HL-60 (cell line): Measurements from ENCODE around the gene SUFU.

ENCODE experiments used
- DNase-seq, 2 experiments: peaks; one replicate each; pipeline ENCODE4 v3.0.0-alpha.2; 2010 to 2020; ENCODE audit warnings: low read depth in 1 of 2, low spot score in 1 of 2
- H3K27ac ChIP-seq: fragments of 250-450 bp; sonication (Bioruptor Pico); replicated peaks from 2 replicates; pipeline ENCODE4 v1.5.1; 2020; ENCODE audit warnings: mild to moderate bottlenecking, moderate library complexity
- H3K27me3 ChIP-seq: fragments of 250-450 bp; sonication (Bioruptor Pico); 2 replicates; pipeline ENCODE4 v1.5.1; 2021; ENCODE audit warnings: mild to moderate bottlenecking, moderate library complexity; ENCODE audit not compliant: insufficient read depth, poor library complexity, severe bottlenecking
- H3K4me3 ChIP-seq: replicated peaks from 2 replicates; pipeline ENCODE4 v1.5.1; 2011; ENCODE audit warnings: mild to moderate bottlenecking, control low read depth, low read length; ENCODE audit not compliant: insufficient read depth
- CTCF ChIP-seq: IDR thresholded peaks from one replicate; pipeline ENCODE4 v1.5.1; 2011; ENCODE audit warnings: low read length, control low read depth, inconsistent platforms; ENCODE audit not compliant: insufficient read depth
- GABPA ChIP-seq: IDR thresholded peaks from 2 replicates; pipeline ENCODE4 v1.6.1; 2012; ENCODE audit warnings: low read depth
- POLR2AphosphoS5 ChIP-seq: IDR thresholded peaks from 2 replicates; pipeline ENCODE4 v1.6.1; 2012; ENCODE audit warnings: low read depth
- SPI1 ChIP-seq: IDR thresholded peaks from 2 replicates; pipeline ENCODE4 v1.6.1; 2012; ENCODE audit warnings: low read depth, mild to moderate bottlenecking, borderline replicate concordance
- TF ChIP-seq, protein P1 (sequence below): IDR thresholded peaks from 2 replicates; pipeline ENCODE4 v1.6.1; 2012; ENCODE audit warnings: low read depth; ENCODE audit not compliant: insufficient replicate concordance

Gene SUFU

GRCh38 chr10:102470579-102471546, 32.9 kb upstream of the SUFU start:
- Histone ChIP-seq H3K27ac (no peak overlapping the region), H3K4me3 (no peak overlapping the region), H3K27me3 (no peaks in the 10 kb centered on the region)
- DNase-seq = no peak
- TF ChIP-seq POLR2AphosphoS5 = no peak
- no peak for TF ChIP-seq CTCF
- no peak for TF ChIP-seq GABPA
- no peak for TF ChIP-seq SPI1
- TF ChIP-seq, protein P1, sequence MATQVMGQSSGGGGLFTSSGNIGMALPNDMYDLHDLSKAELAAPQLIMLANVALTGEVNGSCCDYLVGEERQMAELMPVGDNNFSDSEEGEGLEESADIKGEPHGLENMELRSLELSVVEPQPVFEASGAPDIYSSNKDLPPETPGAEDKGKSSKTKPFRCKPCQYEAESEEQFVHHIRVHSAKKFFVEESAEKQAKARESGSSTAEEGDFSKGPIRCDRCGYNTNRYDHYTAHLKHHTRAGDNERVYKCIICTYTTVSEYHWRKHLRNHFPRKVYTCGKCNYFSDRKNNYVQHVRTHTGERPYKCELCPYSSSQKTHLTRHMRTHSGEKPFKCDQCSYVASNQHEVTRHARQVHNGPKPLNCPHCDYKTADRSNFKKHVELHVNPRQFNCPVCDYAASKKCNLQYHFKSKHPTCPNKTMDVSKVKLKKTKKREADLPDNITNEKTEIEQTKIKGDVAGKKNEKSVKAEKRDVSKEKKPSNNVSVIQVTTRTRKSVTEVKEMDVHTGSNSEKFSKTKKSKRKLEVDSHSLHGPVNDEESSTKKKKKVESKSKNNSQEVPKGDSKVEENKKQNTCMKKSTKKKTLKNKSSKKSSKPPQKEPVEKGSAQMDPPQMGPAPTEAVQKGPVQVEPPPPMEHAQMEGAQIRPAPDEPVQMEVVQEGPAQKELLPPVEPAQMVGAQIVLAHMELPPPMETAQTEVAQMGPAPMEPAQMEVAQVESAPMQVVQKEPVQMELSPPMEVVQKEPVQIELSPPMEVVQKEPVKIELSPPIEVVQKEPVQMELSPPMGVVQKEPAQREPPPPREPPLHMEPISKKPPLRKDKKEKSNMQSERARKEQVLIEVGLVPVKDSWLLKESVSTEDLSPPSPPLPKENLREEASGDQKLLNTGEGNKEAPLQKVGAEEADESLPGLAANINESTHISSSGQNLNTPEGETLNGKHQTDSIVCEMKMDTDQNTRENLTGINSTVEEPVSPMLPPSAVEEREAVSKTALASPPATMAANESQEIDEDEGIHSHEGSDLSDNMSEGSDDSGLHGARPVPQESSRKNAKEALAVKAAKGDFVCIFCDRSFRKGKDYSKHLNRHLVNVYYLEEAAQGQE = no peak

DNA sequence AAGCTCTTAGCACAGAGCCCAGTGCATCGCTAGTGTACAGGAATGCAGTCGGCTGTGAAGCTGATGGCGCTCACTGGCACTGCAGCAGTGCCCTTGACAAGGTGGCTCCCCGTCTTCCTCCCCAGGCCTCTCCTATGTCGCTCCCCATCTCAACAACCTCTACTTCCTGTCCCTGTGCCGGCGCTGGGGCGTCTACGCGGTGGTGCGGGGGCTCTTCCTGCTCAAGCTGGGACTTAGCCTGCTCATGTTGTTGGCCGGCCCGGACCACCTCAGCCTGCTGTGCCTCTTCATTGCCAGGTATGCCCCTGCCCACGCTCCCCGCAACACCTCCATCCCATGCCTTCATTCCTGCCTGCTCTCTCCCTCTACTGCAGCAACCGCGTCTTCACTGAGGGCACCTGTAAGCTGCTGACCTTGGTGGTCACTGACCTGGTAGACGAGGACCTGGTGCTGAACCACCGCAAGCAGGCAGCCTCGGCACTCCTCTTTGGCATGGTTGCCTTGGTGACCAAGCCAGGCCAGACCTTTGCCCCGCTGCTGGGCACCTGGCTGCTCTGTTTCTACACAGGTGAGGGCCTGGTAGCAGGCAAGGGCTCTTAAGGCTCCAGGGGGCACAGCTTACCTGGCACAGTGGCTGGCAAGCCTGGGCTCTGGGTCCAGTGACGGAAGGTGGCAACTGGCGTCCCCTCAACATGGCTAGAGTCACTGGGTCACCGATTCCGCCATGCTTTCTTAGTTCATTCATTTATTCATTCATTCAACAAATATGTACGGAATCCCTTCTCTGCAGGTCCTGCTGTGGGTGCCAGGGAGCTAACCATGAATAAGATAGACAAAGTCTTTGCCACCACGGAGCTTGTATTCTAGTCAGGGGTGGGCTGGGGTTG, 30.1 kb upstream of the SUFU start:
- TF ChIP-seq CTCF (no peak), SPI1 (no peak), POLR2AphosphoS5 (no peak), GABPA (no peak)
- TF ChIP-seq, protein P1 = no peak
- Histone ChIP-seq H3K4me3 (no peak overlapping the region), H3K27me3 (no peaks in the 10 kb centered on the region), H3K27ac (no peak overlapping the region)
- no peak for DNase-seq

- no peaks in the 10 kb centered on the region for H3K27me3 ChIP-seq
- H3K4me3 ChIP-seq = no peak overlapping the region
- DNase-seq = no peak
- TF ChIP-seq, protein P1 = no peak
- TF ChIP-seq POLR2AphosphoS5 (no peak), CTCF (no peak), GABPA (no peak), SPI1 (no peak)
- H3K27ac ChIP-seq = no peak overlapping the region
Observed at GRCh38 chr10:102475451-102476040, 28.2 kb upstream of the SUFU start.
